OCI-LY7 (cell line): ENCODE results near the gene VPS13D.

Experiments used
- EZH2phosphoT487 ChIP-seq: fragments of 200-600 bp; sonication (generic); IDR thresholded peaks from 2 replicates; pipeline ENCODE4 v1.6.1; 2018; ENCODE audit warnings: low read depth, borderline replicate concordance, mild to moderate bottlenecking, mixed run types, antibody characterized with exemption, low read length, moderate library complexity, mixed read lengths
- TF ChIP-seq, protein P1 (sequence below): fragments of 200-600 bp; sonication (generic); conservative IDR thresholded peaks from 2 replicates; pipeline ENCODE4 v1.5.1; 2014; ENCODE audit warnings: mild to moderate bottlenecking, antibody characterized with exemption, low read length, moderate library complexity, mixed read lengths

DNA sequence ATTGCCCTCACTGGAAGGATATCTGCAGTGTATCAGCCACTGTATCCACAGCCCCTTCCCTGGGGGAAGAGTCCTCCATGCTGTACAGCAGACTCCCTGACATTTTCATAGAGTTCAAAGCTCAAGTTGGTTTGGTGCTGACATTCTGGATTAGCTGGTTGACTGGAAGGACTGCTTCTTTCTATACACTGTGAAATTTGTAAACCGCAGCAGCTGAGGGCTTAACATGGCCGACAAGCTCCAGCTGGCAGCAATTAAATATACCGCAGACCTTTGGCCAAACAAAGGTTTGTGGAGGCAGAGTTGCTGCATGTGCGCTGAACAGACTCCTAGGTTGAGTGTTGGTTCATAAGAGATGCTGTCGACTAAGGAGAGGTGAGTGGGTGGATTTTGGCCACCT is 261.8 kb downstream of the VPS13D start:
- TF ChIP-seq, protein P1, sequence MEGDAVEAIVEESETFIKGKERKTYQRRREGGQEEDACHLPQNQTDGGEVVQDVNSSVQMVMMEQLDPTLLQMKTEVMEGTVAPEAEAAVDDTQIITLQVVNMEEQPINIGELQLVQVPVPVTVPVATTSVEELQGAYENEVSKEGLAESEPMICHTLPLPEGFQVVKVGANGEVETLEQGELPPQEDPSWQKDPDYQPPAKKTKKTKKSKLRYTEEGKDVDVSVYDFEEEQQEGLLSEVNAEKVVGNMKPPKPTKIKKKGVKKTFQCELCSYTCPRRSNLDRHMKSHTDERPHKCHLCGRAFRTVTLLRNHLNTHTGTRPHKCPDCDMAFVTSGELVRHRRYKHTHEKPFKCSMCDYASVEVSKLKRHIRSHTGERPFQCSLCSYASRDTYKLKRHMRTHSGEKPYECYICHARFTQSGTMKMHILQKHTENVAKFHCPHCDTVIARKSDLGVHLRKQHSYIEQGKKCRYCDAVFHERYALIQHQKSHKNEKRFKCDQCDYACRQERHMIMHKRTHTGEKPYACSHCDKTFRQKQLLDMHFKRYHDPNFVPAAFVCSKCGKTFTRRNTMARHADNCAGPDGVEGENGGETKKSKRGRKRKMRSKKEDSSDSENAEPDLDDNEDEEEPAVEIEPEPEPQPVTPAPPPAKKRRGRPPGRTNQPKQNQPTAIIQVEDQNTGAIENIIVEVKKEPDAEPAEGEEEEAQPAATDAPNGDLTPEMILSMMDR: no peak
- TF ChIP-seq EZH2phosphoT487: no peak
